Caco-2 (cell line): ENCODE results near the gene ERO1A. TPM values are rescaled to one million over a fixed set of nuclear protein-coding genes. Genes with fewer than 3 reads are reported as not detected.

ENCODE experiments used
- BruUV-seq: library from RNA; stranded (reverse); fragments of 400-500 nt; replicated peaks from 2 replicates; lab custom pipeline; 2021; lab: Mats Ljungman, UMichigan
- CTCF ChIA-PET: fragments of 300-600 bp; sonication (Branson Sonifier 250); formaldehyde crosslinking; loops from one replicate; lab custom pipeline; 2022; ENCODE audit warnings: antibody characterized with exemption; lab: Charles Lee
- POLR2A ChIA-PET: fragments of 300-600 bp; sonication (Branson Sonifier 250); formaldehyde crosslinking; loops from one replicate; lab custom pipeline; 2022; ENCODE audit warnings: antibody characterized with exemption; lab: Charles Lee
- DNase-seq, 2 experiments: peaks; one replicate each; pipeline versions ENCODE4 v3.0.0 to v3.0.0-alpha.2; 2020 to 2022
- H3K27me3 ChIP-seq: replicated peaks from 2 replicates; pipeline ENCODE4 v1.6.0; 2011; ENCODE audit warnings: low read length; ENCODE audit not compliant: control insufficient read depth, insufficient read depth
- H3K36me3 ChIP-seq: 2 replicates; pipeline ENCODE4 v1.5.1; 2011; ENCODE audit warnings: low read length; ENCODE audit not compliant: control insufficient read depth, insufficient read depth
- H3K4me1 ChIP-seq: fragments of 250-450 bp; sonication (Bioruptor Pico); 2 replicates; pipeline ENCODE4 v1.5.1; 2020; ENCODE audit warnings: mild to moderate bottlenecking
- H3K4me3 ChIP-seq: 2 replicates; pipeline ENCODE4 v1.5.1; 2011; ENCODE audit warnings: low read depth, mild to moderate bottlenecking, control low read depth, low read length
- H3K9me3 ChIP-seq: fragments of 250-450 bp; sonication (Bioruptor Pico); 2 replicates; pipeline ENCODE4 v1.5.1; 2020; ENCODE audit warnings: mild to moderate bottlenecking, moderate library complexity
- H3K27ac Mint-ChIP-seq: one replicate; pipeline ENCODE4 v1.8.0; 2022; ENCODE audit warnings: mixed read lengths; ENCODE audit not compliant: unreplicated experiment
- H3K27me3 Mint-ChIP-seq: one replicate; pipeline ENCODE4 v1.8.0; 2022; ENCODE audit warnings: mixed read lengths; ENCODE audit not compliant: insufficient read depth, unreplicated experiment
- H3K36me3 Mint-ChIP-seq: one replicate; pipeline ENCODE4 v1.8.0; 2022; ENCODE audit warnings: mild to moderate bottlenecking, mixed read lengths; ENCODE audit not compliant: insufficient read depth, unreplicated experiment
- H3K4me1 Mint-ChIP-seq: one replicate; pipeline ENCODE4 v1.8.0; 2022; ENCODE audit warnings: low read depth, mixed read lengths; ENCODE audit not compliant: unreplicated experiment
- H3K4me3 Mint-ChIP-seq: one replicate; pipeline ENCODE4 v1.8.0; 2022; ENCODE audit warnings: mild to moderate bottlenecking, moderate library complexity, mixed read lengths; ENCODE audit not compliant: unreplicated experiment
- H3K9me3 Mint-ChIP-seq: one replicate; pipeline ENCODE4 v1.8.0; 2022; ENCODE audit warnings: mixed read lengths; ENCODE audit not compliant: unreplicated experiment
- CTCF ChIP-seq, 2 experiments: fragments of 200-600 bp in 1 of 2; IDR thresholded peaks; 1 replicate in 1 of 2; 2 replicates in 1 of 2; pipeline versions ENCODE4 v1.5.1 to v1.8.0; 2011 to 2022; ENCODE audit warnings: antibody characterized with exemption in 1 of 2, control low read depth in 1 of 2, inconsistent platforms in 1 of 2, low read depth in 1 of 2, low read length in 1 of 2, mild to moderate bottlenecking in 1 of 2, moderate library complexity in 1 of 2; ENCODE audit not compliant: insufficient read depth in 1 of 2, severe bottlenecking in 1 of 2, unreplicated experiment in 1 of 2
- intact Hi-C: fragments of 100-400 bp; cut with micrococcal nuclease; formaldehyde crosslinking; loops from one replicate; pipeline ENCODE4 v1.10.0; 2022; ENCODE audit not compliant: unreplicated experiment
- total RNA-seq: library from RNA; stranded (reverse); gene quantifications from 2 replicates; pipeline ENCODE4 v1.2.3, GENCODE V29; 2022

The ERO1A gene
- total RNA-seq, 1 experiment from 2014 or later: 73.6 TPM

GRCh38 chr14:52701223-52701622 is 5.9 kb upstream of the ERO1A start:
- TSS peak; percentile 49 for BruUV-seq
- Histone ChIP-seq H3K4me1 (peaks cover 23% of the 10 kb centered on the region), H3K4me3 (no peak overlapping the region), H3K27me3 (no peaks in the 10 kb centered on the region), H3K9me3 (no peaks in the 10 kb centered on the region), H3K36me3 (no peaks in the 10 kb centered on the region)
- no peak for DNase-seq
- peak overlapping the region; percentile 46 for H3K27ac Mint-ChIP-seq
- CTCF ChIA-PET: interaction anchor here (0.6 kb wide), 1 partner anchor 149 kb away, joined by 3 read pairs; the partner anchor contains the start of gene TXNDC16
- H3K27me3 Mint-ChIP-seq: no peaks in the 10 kb centered on the region
- peaks cover 7% of the 10 kb centered on the region for H3K36me3 Mint-ChIP-seq
- H3K4me3 Mint-ChIP-seq: peak overlapping the region; percentile 22
- intact Hi-C loops: no loop called here
- peaks cover 18% of the 10 kb centered on the region for H3K4me1 Mint-ChIP-seq
- no peak for TF ChIP-seq CTCF (IDR thresholded peaks at IDR 0.05; ENCODE audit: insufficient read depth in 1 of 2, low read depth in 1 of 2, low read length in 1 of 2, severe bottlenecking in 1 of 2, unreplicated experiment in 1 of 2)
- POLR2A ChIA-PET: interaction anchor here (1.0 kb wide), 1 partner anchor 15 kb away, joined by 3 read pairs; no protein-coding TSS in a partner anchor
- H3K9me3 Mint-ChIP-seq: no peaks in the 10 kb centered on the region

DNA sequence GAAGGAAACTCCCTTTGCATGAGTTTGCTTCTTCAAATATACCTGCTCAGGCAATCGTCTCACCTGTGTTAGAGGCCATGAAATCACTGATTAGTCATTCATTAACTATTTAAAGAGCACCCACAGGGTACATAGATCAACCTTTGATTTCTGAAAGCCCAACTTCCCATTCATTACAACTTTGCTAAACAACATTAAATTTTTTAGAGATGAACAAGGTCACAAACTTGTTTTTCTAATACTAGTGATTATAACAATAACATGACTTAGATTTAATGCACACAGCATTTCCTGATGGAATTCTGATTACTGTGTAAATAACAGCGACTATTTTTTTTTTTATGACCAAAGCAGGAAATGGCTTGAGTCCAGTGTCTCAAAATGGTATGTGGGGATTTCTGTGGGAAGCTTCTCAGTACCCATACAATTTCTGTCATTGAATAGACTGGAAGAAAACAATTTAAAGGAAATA is 5.4 kb upstream of the ERO1A start:
- peak in 1 of 2 experiments; percentile 42 for DNase-seq
- intact Hi-C loops: no loop called here
- Mint-ChIP-seq H3K36me3 (peaks cover 6% of the 10 kb centered on the region), H3K27me3 (no peaks in the 10 kb centered on the region), H3K27ac (peak overlapping the region; percentile 46), H3K4me3 (peak overlapping the region; percentile 22), H3K9me3 (no peaks in the 10 kb centered on the region), H3K4me1 (peaks cover 16% of the 10 kb centered on the region)
- 0 out of 2 replicates have a peak overlapping the region, but pooled peaks have one; percentile 8 for H3K4me3 ChIP-seq
- ChIA-PET CTCF (no interaction called here), POLR2A (interaction anchor here (1.0 kb wide), 1 partner anchor 14 kb away, joined by 3 read pairs; no protein-coding TSS in a partner anchor)
- H3K36me3 ChIP-seq: no peaks in the 10 kb centered on the region
- peaks cover 23% of the 10 kb centered on the region for H3K4me1 ChIP-seq
- no peaks in the 10 kb centered on the region for H3K27me3 ChIP-seq
- BruUV-seq: no TSS peak
- no peaks in the 10 kb centered on the region for H3K9me3 ChIP-seq
- TF ChIP-seq CTCF (IDR thresholded peaks at IDR 0.05; ENCODE audit: insufficient read depth in 1 of 2, low read depth in 1 of 2, low read length in 1 of 2, severe bottlenecking in 1 of 2, unreplicated experiment in 1 of 2): no peak

DNA sequence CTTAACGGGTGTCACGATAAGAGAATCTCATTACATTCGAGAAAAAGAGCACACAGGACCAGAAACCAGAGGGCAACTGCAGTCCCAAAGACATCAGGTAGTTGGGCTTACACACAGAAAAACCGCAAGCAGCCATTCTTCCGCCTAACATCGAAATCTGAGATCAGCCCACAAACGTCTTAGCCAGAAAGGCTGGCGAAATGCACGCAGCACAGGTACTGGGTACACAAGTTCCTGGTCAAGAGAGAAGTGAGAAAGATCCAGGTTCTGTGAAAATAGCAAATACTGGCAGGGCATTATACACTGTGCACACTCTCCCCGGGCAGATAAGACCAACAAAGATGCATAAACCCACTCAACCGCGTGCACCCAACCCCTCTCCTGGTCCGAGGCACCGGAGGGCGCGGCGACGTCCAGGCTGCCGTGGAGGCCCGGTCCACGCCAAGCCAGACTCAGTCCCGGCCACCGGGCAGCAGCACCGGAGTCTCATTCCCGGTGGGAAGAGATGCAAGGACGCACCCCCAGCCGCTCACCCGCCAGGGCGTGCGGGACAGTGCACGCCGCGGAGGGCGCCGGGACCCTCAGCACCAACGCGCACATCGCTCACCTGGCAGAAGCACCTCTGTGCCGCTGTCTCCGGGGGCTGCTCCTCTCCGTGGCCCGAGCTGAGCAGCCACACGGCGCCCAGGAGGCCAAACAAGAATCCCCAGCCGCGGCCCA is 437 bp downstream of the ERO1A start:
- Histone ChIP-seq H3K4me3 (peak overlapping the region; percentile 71), H3K4me1 (peaks cover 16% of the 10 kb centered on the region), H3K27me3 (no peaks in the 10 kb centered on the region), H3K9me3 (no peaks in the 10 kb centered on the region), H3K36me3 (no peaks in the 10 kb centered on the region)
- no TSS peak for BruUV-seq
- peak overlapping the region; percentile 93 for H3K4me3 Mint-ChIP-seq
- intact Hi-C loops: loop anchor here (10.0 kb wide), 1 partner anchor 140 kb away; the partner anchor contains the start of genes GPR137C and TXNDC16
- peak in 1 of 2 experiments; percentile 45 for DNase-seq
- no peaks in the 10 kb centered on the region for H3K36me3 Mint-ChIP-seq
- H3K4me1 Mint-ChIP-seq: peaks cover 38% of the 10 kb centered on the region
- no peaks in the 10 kb centered on the region for H3K27me3 Mint-ChIP-seq
- TF ChIP-seq CTCF (IDR thresholded peaks at IDR 0.05; ENCODE audit: insufficient read depth in 1 of 2, low read depth in 1 of 2, low read length in 1 of 2, severe bottlenecking in 1 of 2, unreplicated experiment in 1 of 2): no peak
- peak overlapping the region; percentile 81 for H3K27ac Mint-ChIP-seq
- POLR2A ChIA-PET: interaction anchor here (0.6 kb wide), 1 partner anchor 13 kb away, joined by 3 read pairs; no protein-coding TSS in a partner anchor
- CTCF ChIA-PET: interaction anchor here (0.9 to 1.0 kb wide), 2 partner anchors 35 to 82 kb away, joined by 3 to 4 read pairs; partner anchors contain the start of gene STYX
- no peaks in the 10 kb centered on the region for H3K9me3 Mint-ChIP-seq
